ENCODE data around the gene PTPA.
"Not testable (repeated sequence)": the region's sequence is repeated elsewhere in the genome, so short reads cannot be mapped to it uniquely, and the experiment has no call there.

The PTPA gene

DNA sequence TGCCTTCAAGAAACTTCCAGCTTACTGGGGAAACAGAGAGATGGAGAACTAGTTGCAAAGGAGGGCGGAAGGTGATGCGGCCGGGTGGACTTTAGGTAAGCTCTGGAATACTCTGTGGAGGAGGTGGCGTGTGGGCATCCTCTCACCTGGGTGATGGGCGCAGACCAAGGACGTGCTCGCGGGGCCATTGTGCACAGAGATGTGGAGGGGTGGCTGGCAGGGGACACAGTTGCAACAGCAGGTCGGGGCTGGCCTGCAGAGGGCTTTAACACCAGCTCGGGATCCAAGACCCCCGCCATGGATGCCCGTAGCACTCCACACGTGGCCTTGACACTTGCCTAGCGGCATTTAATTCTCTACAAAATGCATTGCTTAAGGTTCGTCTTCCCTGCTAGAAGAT is 40.3 kb downstream of the PTPA start:
- DNase-seq (ENCODE audit: low read depth, low spot score), result no peak

DNA sequence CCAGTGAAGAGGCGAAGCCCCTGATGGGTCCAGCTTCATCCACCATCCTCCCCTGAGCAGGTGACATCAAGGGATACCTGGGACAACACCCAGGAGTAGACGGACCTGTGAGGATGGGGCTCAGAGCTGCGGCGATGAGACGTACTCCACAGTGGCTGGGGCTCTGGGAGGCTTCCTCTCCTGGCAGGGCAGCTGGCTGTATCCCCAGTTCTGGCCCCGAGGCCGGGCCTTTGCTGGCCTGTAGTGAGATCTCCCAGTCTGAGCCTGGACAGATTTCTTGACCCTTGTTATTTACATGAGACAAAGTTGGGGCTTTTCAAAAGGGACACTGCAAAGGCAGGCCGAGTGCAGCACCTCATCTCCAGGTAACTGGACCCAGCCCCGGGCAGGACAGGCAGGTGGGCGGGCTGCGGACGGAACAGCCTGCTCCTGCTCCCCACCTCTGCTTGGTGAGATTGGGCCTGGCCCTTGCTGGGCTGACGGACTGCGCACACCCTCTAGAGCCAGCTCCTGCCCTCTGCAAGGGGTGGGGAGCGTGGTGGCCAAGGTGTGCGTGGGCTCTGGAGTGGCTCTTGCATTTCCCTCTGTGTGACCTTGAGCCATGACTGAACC is 43.8 kb downstream of the PTPA start:
- no peak for DNase-seq (ENCODE audit: low read depth, low spot score)

DNA sequence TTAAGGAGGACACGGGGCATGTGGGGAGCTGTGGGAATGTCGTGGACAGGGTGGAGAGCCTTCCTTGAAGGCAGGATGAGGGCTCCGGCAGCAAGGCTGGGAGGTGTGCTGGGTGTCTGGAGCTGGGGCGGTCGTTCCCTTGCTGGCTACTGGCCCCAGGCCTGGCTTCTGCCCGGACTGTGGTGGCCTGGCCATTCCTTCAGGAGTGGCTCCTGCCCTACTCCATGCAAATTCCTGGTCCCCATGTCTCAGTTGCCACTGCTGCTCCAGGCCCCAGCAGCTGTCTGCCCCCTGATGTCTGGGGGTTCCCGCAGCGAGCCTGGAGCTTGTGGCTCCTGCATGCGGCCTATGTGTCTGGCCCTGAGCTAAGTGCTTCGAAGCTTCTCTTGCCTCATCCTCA is 44.9 kb downstream of the PTPA start:
- no peak for DNase-seq (ENCODE audit: low read depth, low spot score)

DNA sequence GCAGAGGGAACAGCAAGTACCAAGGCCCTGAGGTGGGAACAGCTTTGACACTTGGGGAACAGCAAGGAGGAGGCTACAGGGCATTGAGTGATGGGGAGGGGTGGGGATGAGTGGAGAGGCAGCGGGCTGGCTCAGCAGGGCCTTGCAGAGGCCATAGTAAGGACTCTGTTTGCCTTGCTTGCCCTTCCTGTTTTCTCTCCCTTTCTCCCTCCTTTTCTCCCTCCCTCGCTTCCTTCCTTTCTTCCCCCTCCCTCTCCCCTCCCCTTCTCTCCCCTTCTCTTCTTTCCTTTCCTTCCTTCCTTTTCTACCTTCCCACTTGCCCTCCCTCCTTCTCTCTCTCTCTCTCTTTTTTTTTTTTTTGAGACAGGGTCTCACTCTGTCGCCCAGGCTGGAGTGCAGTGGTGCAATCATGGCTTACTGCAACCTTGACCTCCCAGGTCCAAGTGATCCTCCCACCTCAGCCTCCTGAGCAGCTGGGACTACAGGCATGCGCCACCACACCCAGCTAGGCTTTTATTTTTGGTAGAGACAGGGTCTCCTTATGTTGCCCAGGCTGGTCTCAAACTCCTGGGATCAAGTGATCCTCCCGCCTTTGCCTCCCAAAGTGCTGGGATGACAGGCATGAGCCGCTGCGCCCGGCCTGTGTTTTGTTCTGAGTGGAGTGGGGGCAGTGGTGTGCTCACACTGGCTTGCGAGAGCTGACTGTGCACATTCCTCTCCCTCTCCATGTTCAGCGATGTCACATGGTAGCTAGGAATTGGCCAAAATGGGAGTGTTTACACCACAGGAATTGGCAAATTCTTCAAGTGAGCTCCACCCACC is 49.7 kb downstream of the PTPA start:
- no peak for DNase-seq (ENCODE audit: low read depth, low spot score)

DNA sequence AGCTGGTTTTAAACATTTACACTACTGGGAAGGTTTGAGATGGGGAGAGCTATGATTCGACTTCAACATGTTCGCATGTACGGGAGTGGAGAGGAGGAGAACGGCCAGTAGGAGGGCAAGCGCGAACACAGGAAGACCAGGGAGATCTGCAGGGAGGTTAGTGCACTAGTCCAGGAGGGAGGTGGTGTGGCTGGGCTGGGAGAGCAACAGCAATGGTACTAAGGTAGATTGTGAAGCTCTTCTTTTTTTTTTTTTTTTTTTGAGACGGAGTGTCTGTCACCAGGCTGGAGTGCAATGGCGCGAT is 50.3 kb downstream of the PTPA start:
- DNase-seq (ENCODE audit: low read depth, low spot score), result no peak

DNA sequence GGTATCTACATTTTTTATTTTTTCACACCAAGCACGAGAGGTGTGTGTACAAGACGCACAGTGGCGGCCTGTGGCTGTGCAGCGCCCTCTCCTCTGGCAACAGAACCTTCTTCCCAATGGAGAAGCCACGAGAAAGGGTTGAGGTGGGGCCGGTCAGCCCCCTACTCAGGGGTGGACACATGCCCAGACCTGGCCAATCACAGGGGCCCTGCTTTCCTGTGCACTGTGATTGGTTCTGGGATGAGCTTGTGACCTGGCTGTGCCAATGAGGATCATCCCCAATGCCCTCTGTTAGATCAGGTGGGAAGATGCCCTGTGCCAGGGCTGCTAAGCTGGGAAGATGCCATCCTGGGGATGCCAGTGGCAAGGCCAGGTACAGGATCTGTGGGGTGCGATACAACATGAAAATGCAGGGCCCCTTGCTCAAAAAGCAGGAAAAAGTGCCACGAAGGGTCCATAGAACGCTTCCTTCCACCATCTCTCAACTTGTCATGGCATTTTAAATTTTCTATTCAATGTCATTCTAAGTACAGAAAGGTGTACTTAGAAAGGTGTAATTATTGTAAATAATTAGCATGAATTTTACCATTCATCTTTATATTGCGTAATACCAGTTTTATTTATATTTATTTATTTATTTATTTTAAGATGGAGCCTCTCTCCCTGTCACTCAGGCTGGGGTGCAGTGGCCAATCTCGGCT is 51.4 kb downstream of the PTPA start:
- no peak for DNase-seq (ENCODE audit: low read depth, low spot score)

DNA sequence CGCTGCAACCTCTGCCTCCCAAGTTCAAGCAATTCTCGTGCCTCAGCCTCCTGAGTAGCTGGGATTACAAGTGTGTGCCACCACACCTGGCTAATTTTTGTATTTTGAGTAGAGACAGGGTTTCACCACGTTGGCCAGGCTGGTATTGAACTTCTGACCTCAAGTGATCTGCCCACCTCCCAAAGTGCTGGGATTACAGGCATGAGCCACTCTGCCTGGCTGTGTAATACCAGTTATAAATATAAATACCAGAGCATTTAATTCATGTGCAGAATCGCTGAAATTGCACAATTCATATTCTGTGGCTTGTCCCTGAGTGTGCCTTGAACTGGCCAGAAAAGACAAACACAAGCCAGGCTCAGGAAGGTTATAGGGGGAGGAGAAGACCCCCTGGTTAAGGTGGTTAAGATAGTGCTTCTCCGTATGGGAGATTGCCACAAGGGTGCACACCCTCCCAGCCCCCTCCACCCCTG is 52.0 kb downstream of the PTPA start:
- not testable (repeated sequence) for DNase-seq (ENCODE audit: low read depth, low spot score)

DNA sequence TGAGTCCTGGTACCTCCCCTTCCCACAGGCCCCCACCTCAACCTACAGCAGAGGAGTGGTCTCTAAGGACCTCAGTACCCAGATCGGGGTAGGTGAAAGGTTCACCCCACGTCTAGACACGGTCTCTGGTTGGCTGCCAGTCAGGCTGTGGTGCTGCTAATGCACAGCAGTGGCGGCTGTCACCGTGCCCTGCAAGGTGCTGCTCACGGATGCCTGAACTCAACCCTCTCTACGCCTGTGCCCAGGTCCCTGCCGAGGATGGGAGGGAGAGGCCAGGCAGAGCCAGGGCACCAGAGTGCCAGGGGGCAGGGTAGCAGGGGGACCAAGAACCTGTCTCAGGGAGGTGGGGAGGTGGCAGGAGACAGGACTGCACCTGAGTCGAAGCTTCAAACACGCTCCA is 52.5 kb downstream of the PTPA start:
- DNase-seq (ENCODE audit: low read depth, low spot score), result no peak

DNA sequence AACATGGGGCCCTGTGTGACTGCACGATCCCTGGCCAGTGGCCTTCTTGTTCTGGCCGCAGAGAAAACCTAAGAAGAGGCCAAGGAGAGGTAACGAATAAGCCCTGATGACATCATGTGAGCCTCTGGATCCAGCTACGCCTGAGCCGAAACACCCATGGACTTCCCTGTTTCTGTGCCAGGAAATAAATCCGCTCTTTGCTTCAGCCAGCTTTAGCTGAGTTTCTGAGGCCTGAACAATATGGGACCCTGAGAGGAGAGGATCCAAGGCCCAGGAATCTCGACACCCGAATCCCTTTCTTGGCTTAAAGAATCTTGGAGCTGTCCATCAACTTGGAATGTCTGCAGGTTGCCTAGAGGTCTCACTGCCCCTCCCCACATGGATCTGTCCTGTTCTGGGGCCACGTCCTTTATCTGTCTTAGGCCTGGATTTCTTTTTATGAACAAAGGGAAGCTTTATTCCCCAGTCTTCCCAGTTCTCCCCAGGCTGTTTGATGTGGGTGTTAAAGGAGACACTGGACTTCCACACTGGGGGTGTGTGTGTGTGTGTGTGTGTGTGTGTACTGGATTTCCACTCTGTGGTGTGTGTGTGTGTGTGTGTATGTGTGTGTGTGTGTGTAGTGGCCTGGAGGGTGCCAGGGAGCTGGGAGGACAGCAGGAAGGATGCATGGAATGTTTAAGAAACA is 53.2 kb downstream of the PTPA start:
- DNase-seq (ENCODE audit: low read depth, low spot score), result no peak

DNA sequence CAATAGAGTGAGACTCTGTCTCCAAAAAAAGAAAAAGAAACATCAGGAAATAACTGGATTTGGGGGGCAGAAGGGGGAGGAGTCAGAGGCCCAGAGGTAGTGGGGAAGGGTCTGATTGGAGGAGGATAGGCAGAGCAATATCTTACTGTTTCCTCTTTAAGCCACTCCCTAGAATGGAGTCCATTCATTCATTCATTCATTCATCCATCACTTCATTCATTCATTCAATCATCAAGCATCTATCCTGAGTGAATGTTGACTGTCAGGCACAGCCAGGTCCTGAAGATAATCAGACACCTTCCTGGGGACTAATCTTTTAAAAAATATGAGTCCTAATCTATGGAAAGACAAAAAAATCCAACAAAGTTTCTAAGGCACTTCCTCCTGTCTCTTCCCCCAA is 54.0 kb downstream of the PTPA start:
- DNase-seq (ENCODE audit: low read depth, low spot score), result no peak

DNA sequence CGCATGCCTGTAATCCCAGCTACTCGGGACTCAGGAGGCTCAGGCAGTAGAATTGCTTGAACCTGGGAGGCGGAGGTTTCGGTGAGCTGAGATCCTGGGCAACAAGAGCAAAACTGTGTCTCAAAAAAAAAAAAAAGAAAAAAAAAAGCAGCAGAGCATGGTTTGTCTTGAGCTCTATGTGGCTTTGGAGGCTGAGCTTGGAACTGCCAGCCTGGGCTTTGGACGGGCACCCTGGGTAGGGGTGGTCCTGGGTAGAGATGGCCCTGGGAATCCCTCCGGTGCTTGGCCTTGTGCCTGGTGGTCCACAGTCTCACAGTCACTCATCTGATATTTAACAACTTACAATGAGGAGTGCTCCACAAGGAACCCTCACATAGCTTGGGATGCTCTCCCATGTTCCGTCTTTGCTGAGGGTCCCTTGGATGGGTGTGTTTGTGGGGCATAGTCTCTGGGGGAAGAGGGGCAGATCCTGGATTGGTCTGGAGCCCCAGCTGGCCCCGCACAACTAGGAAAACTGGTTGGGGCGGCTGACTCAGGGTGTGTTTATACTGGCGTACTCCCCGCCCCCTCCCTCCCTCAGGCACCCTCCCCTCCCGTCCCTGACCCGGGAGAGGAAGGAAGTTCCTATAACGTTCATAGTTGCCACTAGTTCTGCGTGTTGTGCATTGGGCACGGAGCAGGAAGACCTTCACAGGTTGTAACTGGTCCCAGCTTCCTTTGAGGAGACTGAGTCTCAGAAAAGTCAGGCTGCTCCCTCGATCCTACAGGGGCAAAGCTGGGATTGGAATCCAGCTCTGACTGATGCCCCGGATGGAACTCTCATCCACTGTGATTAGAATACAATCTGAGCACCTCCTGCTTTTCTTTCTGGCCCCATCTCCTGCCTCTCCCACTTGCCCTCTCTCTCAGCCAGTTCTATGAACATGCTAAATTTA is 55.7 kb downstream of the PTPA start:
- DNase-seq (ENCODE audit: low read depth, low spot score), result no peak

DNA sequence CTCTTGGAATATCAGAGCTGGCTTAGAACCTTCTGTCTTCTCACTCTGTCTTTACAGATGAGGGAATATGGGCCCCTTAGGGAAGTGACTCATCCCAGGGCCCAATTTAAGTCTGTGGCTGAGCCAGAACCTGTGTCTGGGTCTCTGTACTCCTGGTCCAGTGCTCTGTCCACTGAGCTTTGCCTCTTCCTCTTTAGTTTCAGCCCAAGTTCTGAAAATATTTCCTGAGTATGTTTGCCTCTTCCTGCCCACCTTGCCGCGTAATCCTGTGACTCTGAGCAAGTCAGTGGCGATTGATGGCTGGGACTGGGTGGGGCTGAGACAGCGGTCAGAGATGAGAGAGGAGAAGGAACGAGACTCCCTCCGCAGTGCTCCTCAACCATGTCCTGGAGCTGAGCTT is 59.0 kb downstream of the PTPA start:
- no peak for DNase-seq (ENCODE audit: low read depth, low spot score)

DNA sequence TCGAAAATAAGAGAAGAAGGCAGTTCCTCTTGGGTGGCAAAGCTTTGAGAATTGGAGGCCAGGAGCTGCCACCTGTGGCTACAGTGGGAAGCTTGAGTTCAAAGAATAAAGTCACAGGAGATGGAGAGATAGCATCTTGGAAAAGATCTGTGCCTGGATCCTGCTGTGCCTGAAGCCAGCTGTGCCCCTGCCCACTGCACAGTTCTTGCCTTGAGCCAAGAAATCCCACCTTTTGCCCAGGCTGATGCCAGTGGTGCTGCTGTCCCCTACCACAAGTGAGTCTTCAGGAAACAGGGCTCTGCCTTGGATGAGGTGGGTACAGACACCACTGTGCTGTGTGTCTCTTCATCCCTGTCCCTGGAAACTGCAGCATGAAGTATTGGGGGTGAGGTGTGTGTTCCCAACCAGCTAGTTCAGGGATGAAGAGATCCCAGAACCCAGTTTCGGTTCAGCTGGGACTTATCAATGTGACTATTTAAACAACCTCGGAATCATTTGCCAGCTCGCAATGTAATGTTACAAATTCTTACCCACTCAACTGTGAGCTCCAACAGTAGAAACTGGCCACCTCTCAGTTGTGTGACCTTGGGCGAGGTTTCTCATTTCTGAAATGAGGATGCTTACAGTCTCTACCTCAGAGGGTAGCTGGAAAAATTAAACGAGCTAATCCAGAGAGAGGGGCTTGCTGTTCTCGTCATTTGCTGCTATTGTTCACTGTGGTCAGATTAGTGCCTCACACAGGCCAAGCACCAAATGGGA is 61.0 kb downstream of the PTPA start:
- DNase-seq (ENCODE audit: low read depth, low spot score), result no peak

DNA sequence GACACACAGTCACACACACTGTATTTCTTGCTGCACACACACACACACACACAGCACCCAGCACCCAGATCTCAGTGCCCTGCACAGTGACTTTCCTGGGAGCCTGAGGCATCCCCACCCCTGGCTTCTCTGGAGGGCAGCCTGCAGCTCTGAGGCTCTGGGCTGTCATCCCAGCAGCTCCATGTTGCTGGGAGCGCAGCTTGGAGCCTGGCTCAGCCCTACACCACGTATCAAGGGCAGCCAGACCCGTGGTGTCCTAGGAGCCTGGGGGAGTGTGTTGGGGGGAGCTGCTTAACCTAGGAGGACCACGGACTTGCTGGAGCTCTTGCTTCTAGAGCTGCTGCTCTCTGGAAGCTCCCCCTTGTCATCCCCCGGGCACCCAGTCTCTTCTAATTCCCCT is 61.6 kb downstream of the PTPA start:
- DNase-seq (ENCODE audit: low read depth, low spot score), result no peak

DNA sequence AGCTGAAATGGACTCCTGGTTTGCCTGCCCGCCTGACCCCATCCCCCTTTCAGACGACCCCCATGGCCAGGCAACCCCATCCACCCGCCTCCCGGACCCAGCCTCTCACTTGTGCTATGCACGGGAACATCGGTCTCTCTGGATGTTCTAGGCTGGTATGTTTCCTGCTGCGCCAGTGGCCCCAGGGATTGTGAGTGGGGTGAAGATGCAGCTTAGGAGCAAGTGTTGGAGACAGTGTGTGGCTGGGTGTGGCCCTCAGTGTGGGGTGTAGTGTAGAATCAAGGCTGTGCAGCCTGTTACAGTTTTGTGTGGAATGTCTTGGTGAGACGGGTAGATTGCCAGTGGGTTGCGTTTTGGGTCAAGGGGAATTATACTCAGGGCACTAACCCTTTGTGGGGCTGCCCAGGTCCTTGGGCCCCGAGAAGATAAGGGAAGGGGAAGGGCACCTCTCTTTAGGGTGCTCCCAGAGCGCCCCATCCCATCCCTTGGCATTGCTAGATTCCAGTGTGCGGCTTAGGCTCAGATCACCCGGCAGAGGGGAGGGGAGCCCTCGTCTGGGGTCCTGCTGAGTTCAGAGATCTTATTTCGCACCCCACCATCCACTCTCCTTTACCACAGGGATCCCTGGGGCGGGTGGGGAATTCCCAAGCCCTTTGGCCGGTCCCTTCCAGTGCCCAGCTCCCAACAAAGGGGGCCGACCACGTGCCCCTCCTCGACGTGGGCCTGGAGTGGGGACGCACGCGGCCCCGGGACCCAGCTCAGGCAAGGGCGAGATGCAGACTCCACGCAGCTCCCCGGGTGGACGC is 62.3 kb downstream of the PTPA start:
- DNase-seq (ENCODE audit: low read depth, low spot score), result no peak

DNA sequence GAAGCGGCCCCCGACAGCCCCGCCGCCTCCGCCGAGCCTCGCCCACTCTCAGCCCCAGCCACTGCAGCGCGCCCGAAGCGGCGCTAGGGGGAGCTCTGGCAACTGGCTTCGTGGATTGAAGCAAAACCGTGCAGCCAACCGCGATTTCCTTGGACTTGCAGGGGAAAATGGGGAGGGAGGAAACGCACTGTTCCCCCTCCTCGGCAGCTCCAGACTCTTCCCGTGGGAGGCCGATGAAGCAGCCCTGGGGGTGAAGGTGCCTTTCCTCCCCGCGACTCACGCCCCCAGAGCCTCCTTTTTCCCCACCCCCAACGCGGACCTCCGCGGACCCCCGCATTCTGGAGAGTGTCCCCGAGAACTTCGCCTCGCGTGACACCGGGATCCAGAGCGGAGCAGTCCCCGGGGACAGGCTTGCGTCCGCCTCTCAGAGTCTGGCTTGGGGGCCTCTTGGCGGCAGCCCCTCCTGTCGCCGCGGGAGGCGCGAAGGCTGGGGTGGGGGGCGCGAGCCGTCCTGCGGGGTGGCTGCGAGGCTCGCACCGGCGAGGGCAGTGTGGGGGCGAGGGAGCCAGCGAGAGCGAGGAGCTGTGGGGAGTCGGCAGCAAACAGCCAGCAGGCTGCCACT is 63.0 kb downstream of the PTPA start:
- peak; percentile 62 for DNase-seq (ENCODE audit: low read depth, low spot score)

DNA sequence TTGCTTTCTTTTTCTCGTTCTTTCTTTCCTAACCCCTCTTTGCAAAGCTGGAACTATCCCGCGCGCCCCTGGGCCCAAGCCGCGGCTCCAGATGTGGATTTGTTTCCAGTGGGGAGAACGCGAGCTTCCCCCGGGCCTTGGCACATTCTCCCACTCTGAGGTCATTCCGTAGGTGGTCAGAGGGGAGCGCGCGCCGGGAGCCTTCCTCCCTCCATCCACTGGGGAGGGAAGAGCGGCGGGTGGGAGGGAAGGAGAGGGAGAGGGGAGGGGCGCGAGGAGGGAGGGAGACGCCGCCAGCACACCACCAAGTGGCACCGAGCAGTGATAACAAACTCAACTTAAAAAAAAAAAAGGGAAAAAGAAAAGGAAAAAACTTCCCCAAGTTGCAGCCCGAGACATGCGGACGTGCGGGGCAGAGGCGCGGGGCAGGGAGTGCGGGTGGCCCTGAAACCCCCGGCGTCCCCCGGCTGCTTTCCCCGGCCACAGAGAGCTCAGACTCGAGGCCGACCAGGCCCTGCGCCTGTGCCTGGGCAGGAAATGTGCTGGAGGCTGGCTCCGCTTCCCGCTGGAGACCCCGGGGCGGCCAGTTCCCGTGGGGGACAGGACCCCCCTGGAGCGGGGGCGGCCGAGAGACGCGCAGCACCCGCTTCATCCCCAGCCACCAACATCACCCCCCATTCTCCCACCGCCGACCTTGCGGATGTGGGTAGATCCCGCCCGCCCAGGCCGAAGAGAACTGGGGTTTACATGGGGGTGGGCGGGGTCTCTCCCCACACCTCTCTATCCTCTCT is 63.7 kb downstream of the PTPA start:
- no peak for DNase-seq (ENCODE audit: low read depth, low spot score)

DNA sequence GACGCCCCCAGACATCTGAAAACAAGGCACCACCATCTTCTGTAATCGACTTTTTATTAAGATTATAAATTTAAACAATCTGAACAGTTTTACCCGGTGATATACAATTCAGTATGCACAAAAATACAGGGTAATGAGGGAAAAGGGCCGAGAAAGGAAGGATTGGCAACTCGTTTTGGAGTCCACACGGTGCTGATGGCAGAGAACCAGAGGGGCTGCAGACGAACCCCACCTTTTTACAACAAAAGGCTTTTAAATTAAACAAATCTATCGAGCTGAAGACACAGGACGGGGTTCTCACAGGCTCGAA is 64.3 kb downstream of the PTPA start:
- no peak for DNase-seq (ENCODE audit: low read depth, low spot score)
